Endothelial cell of hepatic sinusoid (primary cell): ENCODE results near the gene CNPY2.
"Not testable (repeated sequence)": the region's sequence is repeated elsewhere in the genome, so short reads cannot be mapped to it uniquely, and the experiment has no call there.

Experiments used
- in situ Hi-C: cut with HindIII; loops from 2 replicates; pipeline ENCODE4 v1.10.0; 2017; ENCODE audit warnings: low sequenced_read_pairs

CNPY2 gene

GRCh38 chr12:56299308-56299852, 16.4 kb downstream of the CNPY2 start:
- in situ Hi-C loops = no loop called here

DNA sequence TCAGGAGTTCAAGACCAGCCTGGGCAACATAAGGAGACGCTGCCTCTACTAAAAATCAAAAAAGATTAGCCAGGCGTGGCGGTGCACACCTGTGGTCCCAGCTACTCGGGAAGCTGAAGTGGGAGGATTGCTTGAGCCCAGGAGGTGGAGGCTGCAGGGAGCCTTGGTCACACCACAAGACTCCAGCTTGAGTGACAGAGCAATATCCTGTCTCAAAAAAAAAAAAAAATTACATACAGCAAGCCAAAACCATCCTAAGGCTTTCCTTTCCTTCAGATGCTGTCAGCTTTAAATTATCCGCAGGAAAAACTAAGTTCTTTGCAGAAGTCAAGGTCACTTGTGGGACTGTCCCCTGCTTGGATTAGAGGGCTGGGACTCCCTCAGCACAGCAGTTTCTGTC, 17.0 kb downstream of the CNPY2 start:
- in situ Hi-C loops = no loop called here

- in situ Hi-C loops = no loop called here
These were observed 18.4 kb downstream of the CNPY2 start for GRCh38 chr12:56297400-56297799.

GRCh38 chr12:56296295-56296694, 19.5 kb downstream of the CNPY2 start:
- in situ Hi-C loops = no loop called here

GRCh38 chr12:56293795-56294194, 22.0 kb downstream of the CNPY2 start:
- in situ Hi-C loops = no loop called here

GRCh38 chr12:56288705-56289387, 26.9 kb downstream of the CNPY2 start:
- in situ Hi-C loops = no loop called here

- in situ Hi-C loops = no loop called here
These were observed 29.6 kb downstream of the CNPY2 start for GRCh38 chr12:56286044-56286830.

DNA sequence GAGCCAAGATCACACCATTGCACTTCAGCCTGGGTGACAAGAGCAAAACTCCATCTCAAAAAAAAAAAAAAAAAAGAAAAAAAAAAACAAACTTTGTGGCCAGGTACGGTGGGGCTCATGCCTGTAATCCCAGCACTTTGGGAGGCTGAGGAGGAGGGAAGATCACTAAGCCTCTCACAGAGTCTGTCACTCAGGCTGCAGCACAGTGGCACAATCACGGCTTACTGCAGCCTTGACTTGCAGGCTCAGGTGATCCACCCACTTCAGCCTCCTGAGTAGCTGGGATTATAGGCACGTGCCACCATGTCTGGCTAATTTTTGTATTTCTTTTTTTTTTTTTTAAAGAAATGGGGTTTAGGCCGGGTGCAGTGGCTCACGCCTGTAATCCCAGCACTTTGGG, 31.5 kb downstream of the CNPY2 start:
- in situ Hi-C loops = not testable (repeated sequence)

DNA sequence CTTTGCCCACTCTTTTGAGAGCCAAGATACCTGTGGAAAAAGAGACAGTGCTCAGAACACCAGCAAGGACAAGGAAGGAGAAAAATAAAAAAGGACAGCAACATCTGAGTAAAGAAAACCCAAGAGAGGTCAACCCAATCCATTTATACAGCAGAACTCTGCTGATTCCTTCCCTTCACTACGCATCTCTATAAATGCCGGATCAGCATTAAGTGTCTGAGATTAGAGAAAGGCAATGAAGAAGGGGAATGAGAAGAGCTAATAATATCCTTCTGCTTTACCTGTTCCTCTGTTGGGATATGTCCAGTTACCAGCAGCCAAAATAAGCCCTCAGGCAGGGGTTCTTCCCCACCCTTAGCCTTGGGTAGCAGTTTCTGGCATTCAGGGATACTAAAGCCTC, 33.2 kb downstream of the CNPY2 start:
- in situ Hi-C loops = no loop called here

DNA sequence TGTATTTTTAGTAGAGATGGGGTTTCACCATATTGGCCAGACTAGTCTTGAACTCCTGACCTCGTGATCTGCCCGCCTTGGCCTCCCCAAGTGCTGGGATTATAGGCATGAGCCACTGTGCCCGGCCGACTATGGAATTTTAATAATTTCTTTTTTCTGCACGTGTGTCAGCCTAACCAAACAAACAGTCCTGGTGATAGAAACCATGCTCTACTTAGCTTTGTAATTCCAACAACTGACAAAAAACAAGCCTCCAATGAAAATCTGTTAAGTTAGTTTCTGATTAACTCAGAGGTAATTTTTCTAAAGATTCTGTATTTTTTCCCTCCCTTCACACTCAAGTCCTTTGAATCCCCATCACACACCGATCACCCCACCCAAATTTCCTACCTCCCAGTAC, 33.8 kb downstream of the CNPY2 start:
- in situ Hi-C loops = no loop called here

GRCh38 chr12:56280849-56281248, 34.9 kb downstream of the CNPY2 start:
- in situ Hi-C loops = no loop called here

DNA sequence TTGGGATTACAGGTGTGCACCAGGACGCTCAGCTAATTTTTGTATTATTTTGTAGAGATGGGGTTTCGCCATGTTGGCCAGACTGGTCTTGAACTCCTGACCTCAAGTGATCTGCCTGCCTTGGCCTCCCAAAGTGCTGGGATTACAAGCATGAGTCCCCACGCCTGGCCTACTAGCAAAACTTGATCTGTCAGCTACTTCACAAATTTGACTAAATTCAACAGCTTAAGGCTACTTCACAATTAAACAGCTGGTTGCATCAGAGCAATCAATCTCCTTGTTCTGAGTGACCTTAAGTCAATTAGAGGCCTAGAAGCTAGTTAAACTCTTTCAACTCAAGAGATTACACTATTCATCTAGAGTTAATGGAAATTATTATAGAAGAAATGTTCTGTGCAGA, 36.9 kb downstream of the CNPY2 start:
- in situ Hi-C loops = no loop called here

- in situ Hi-C loops = no loop called here
These were observed 41.5 kb downstream of the CNPY2 start for GRCh38 chr12:56274299-56274698.

DNA sequence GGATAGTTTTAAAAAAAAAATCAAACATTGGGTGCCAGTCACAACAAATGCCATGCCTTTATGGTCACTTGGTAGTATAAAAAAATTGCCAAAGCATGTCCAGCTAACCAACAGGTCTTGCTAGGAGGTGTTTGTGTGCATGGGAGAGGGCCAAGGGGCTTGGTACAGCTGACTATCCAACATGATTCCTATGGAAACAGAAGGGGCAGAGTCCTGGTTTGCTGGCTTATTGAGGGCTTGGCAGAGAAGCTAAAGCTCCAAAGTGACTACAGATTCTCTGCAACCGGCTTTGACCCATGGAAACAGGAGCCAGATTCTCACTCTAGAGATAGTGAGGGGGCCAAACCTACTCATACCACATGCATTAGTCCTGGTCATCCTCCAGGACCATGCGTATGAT, 43.3 kb downstream of the CNPY2 start:
- in situ Hi-C loops = not testable (repeated sequence)

GRCh38 chr12:56271031-56271430, 44.8 kb downstream of the CNPY2 start:
- in situ Hi-C loops = no loop called here

DNA sequence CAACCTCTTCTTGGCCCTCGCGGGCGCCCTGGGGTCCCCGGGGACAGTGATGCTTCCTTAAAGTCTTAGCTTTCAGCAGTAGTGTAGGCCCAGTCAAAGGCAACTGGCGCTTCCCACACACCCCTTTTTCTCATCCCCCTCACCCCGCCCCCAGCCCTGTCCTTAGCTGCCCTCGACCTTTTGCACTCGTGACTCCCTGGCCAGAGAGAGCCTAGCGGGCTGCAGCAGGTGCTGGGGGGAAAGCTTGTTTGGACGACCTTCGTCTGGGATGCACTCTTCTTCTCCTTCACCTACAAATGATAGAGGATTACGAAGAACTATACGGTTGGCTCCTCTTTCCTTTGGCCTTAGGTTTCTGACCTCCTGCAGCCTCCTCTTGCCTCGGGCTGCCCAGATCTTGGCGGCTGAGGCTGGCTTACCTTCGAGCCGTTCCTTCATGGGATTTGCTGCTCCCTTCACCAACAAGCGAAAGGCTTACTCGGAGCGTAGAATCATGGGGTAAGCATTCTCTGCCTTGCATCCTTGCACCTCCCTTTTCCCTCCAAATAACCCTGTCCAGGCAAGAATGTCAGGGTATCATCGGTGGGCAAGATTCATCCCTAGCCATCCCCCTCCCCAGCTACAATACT, 48.2 kb downstream of the CNPY2 start:
- in situ Hi-C loops = no loop called here

GRCh38 chr12:56266693-56267442, 48.9 kb downstream of the CNPY2 start, which contains the start of gene COQ10A:
Gene COQ10A (plus strand): TSS chr12:56266942. CDS start chr12:56267119, 177 bp downstream.
- in situ Hi-C loops = no loop called here

GRCh38 chr12:56266068-56266692, 49.6 kb downstream of the CNPY2 start:
- in situ Hi-C loops = not testable (repeated sequence)

DNA sequence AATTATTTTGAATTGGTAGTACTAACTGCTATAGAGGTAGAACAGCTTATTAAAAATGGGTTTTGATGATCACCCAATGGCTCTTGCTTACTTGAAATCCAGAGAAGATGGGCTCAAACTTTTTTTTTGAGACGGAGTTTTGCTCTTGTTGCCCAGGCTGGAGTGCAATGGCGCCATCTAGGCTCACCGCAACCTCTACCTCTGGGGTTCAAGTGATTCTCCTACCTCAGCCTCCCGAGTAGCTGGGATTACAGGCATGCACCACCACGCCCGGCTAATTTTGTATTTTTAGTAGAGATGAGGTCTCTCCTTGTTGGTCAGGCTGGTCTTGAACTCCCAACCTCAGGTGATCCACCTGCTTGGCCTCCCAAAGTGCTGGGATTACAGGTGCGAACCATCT, 52.8 kb downstream of the CNPY2 start:
- in situ Hi-C loops = not testable (repeated sequence)

DNA sequence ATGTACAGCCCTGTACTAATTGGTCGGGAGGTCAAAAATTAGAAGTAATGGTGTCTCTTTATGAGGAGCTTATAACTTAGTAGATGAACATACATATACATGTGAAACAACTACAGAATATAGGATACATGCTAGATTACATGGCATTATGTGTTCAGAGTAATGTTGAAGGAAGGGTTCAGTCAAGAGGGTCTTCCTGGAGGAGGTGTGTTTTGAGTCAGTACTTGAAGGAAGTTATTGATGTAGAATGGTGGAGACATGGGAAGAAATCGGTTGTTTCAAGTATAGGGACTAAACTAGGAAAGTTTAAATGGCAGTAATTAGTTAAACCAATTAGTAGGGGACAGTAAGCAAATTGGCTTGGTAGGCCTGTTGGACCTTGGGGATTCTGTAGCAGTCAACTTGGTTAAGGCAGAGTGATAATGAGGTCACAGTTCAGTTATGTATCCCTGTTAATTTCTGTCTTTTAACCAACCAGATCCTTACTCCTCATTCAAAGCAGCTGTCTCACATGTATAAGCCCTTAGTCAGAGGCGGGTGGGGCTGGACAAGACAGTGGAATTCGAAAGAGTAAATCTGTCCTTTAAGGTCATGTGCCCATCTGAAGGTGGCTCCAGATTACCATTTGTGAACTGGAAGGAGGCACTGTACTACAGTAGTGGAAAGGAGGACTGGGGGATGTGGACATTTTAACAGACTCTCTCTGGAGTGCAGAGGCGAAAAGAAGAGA, 54.1 kb downstream of the CNPY2 start:
- in situ Hi-C loops = no loop called here
